Measurements from ENCODE around the gene GRK5.

GRK5 gene

GRCh38 chr10:119347181-119347974 is 140.0 kb downstream of the GRK5 start:
- DNase-seq: no peak

GRCh38 chr10:119348106-119348505 is 140.7 kb downstream of the GRK5 start:
- no peak for DNase-seq

- no peak for DNase-seq
Measured at GRCh38 chr10:119348516-119349240, 141.3 kb downstream of the GRK5 start.

- DNase-seq: no peak
Measured at GRCh38 chr10:119349341-119349740, 142.0 kb downstream of the GRK5 start.

GRCh38 chr10:119349937-119350501 is 142.6 kb downstream of the GRK5 start:
- DNase-seq: no peak

- no peak for DNase-seq
Measured at GRCh38 chr10:119350502-119351097, 143.2 kb downstream of the GRK5 start.

GRCh38 chr10:119351189-119351588 is 143.8 kb downstream of the GRK5 start:
- no peak for DNase-seq

- no peak for DNase-seq
Measured at GRCh38 chr10:119352042-119352441, 144.7 kb downstream of the GRK5 start.

- no peak for DNase-seq
Measured at GRCh38 chr10:119352807-119353206, 145.4 kb downstream of the GRK5 start.

- no peak for DNase-seq
Measured at GRCh38 chr10:119353421-119353820, 146.1 kb downstream of the GRK5 start.

- no peak for DNase-seq
Measured at GRCh38 chr10:119355930-119356329, 148.6 kb downstream of the GRK5 start.

GRCh38 chr10:119357412-119358151 is 150.2 kb downstream of the GRK5 start:
- no peak for DNase-seq

GRCh38 chr10:119358152-119358512 is 150.8 kb downstream of the GRK5 start:
- DNase-seq: no peak

- DNase-seq: no peak
Measured at GRCh38 chr10:119358567-119358966, 151.2 kb downstream of the GRK5 start.

- no peak for DNase-seq
Measured at GRCh38 chr10:119359025-119359424, 151.7 kb downstream of the GRK5 start.

GRCh38 chr10:119360181-119360921 is 153.0 kb downstream of the GRK5 start:
- DNase-seq: no peak

GRCh38 chr10:119361037-119361436 is 153.7 kb downstream of the GRK5 start:
- DNase-seq: no peak

- DNase-seq: no peak
Measured at GRCh38 chr10:119362122-119362521, 154.8 kb downstream of the GRK5 start.

- no peak for DNase-seq
Measured at GRCh38 chr10:119364645-119365600, 157.6 kb downstream of the GRK5 start.

GRCh38 chr10:119365773-119366599 is 158.6 kb downstream of the GRK5 start:
- no peak for DNase-seq
